Astrocyte (in vitro differentiated cells and primary cell): ENCODE data around the gene ACACA. TPM values are rescaled to one million over a fixed set of nuclear protein-coding genes. Genes with fewer than 3 reads are reported as not detected.

Experiments used
- DNase-seq: peaks from one replicate; pipeline ENCODE4 v3.0.0-alpha.2; 2010; ENCODE audit warnings: low read depth
- FAIRE-seq: peaks from 2 replicates; lab custom pipeline; 2011; peaks lifted over from hg19 to GRCh38; lab: Jason Lieb, UNC
- H2AFZ ChIP-seq: 2 replicates; pipeline ENCODE4 v1.6.0; 2012; ENCODE audit warnings: low read depth, low read length, inconsistent platforms
- H3K27ac ChIP-seq: 2 replicates; pipeline ENCODE4 v1.5.1; 2011; ENCODE audit warnings: low read depth, low read length, inconsistent platforms
- H3K27me3 ChIP-seq: 2 replicates; pipeline ENCODE4 v1.6.0; 2011; ENCODE audit warnings: low read length, inconsistent platforms; ENCODE audit not compliant: insufficient read depth
- H3K36me3 ChIP-seq: 2 replicates; pipeline ENCODE4 v1.5.1; 2011; ENCODE audit warnings: low read length, inconsistent platforms; ENCODE audit not compliant: insufficient read depth
- H3K4me1 ChIP-seq: 2 replicates; pipeline ENCODE4 v1.5.1; 2011; ENCODE audit warnings: low read length, inconsistent platforms; ENCODE audit not compliant: insufficient read depth
- H3K4me2 ChIP-seq: 2 replicates; pipeline ENCODE4 v1.6.0; 2012; ENCODE audit warnings: low read length, inconsistent platforms
- H3K4me3 ChIP-seq: 2 replicates; pipeline ENCODE4 v1.5.1; 2011; ENCODE audit warnings: low read depth, mild to moderate bottlenecking, low read length, inconsistent platforms; ENCODE audit not compliant: insufficient read depth
- H3K79me2 ChIP-seq: 2 replicates; pipeline ENCODE4 v1.6.0; 2012; ENCODE audit warnings: mild to moderate bottlenecking, low read length, inconsistent platforms; ENCODE audit not compliant: insufficient read depth
- H3K9ac ChIP-seq: 2 replicates; pipeline ENCODE4 v1.6.0; 2012; ENCODE audit warnings: mild to moderate bottlenecking, low read length, inconsistent platforms
- H3K9me3 ChIP-seq: 2 replicates; pipeline ENCODE4 v1.5.1; 2012; ENCODE audit warnings: low read depth, mild to moderate bottlenecking, low read length, inconsistent platforms; ENCODE audit not compliant: insufficient read depth
- H4K20me1 ChIP-seq: 2 replicates; pipeline ENCODE4 v1.6.0; 2012; ENCODE audit warnings: low read length, inconsistent platforms; ENCODE audit not compliant: insufficient read depth
- H3K27ac Mint-ChIP-seq: one replicate; pipeline ENCODE4 v1.8.0; 2021; ENCODE audit warnings: mild to moderate bottlenecking, mixed read lengths; ENCODE audit not compliant: unreplicated experiment
- H3K27me3 Mint-ChIP-seq: one replicate; pipeline ENCODE4 v1.8.0; 2021; ENCODE audit warnings: low read depth, mixed read lengths; ENCODE audit not compliant: unreplicated experiment
- H3K36me3 Mint-ChIP-seq: one replicate; pipeline ENCODE4 v1.8.0; 2021; ENCODE audit warnings: low read depth, mixed read lengths; ENCODE audit not compliant: unreplicated experiment
- H3K4me1 Mint-ChIP-seq: one replicate; pipeline ENCODE4 v1.8.0; 2021; ENCODE audit warnings: low read depth, mixed read lengths; ENCODE audit not compliant: unreplicated experiment
- H3K4me3 Mint-ChIP-seq: one replicate; pipeline ENCODE4 v1.8.0; 2021; ENCODE audit warnings: mild to moderate bottlenecking, moderate library complexity, mixed read lengths; ENCODE audit not compliant: unreplicated experiment
- H3K9me3 Mint-ChIP-seq: one replicate; pipeline ENCODE4 v1.8.0; 2021; ENCODE audit warnings: mild to moderate bottlenecking, mixed read lengths; ENCODE audit not compliant: unreplicated experiment
- EZH2 ChIP-seq: IDR thresholded peaks from 2 replicates; pipeline ENCODE4 v1.6.1; 2012; ENCODE audit warnings: mild to moderate bottlenecking, low read length, inconsistent platforms; ENCODE audit not compliant: insufficient read depth
- total RNA-seq: library from RNA; stranded (reverse); gene quantifications from 2 replicates; pipeline ENCODE4 v1.2.1, GENCODE V29; 2021
- TF ChIP-seq, protein P1 (sequence below): IDR thresholded peaks from 2 replicates; pipeline ENCODE4 v1.5.1; 2011; ENCODE audit warnings: low read depth, mild to moderate bottlenecking, inconsistent platforms, low read length, moderate library complexity; ENCODE audit not compliant: insufficient read depth

ACACA gene
- total RNA-seq, 1 donor from 2014 or later: 88.3 TPM

- H3K27ac Mint-ChIP-seq: no peak overlapping the region
- TF ChIP-seq EZH2: no peak
- TF ChIP-seq, protein P1, sequence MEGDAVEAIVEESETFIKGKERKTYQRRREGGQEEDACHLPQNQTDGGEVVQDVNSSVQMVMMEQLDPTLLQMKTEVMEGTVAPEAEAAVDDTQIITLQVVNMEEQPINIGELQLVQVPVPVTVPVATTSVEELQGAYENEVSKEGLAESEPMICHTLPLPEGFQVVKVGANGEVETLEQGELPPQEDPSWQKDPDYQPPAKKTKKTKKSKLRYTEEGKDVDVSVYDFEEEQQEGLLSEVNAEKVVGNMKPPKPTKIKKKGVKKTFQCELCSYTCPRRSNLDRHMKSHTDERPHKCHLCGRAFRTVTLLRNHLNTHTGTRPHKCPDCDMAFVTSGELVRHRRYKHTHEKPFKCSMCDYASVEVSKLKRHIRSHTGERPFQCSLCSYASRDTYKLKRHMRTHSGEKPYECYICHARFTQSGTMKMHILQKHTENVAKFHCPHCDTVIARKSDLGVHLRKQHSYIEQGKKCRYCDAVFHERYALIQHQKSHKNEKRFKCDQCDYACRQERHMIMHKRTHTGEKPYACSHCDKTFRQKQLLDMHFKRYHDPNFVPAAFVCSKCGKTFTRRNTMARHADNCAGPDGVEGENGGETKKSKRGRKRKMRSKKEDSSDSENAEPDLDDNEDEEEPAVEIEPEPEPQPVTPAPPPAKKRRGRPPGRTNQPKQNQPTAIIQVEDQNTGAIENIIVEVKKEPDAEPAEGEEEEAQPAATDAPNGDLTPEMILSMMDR: no peak
- no peak overlapping the region for H3K4me3 Mint-ChIP-seq
- Histone ChIP-seq H3K4me3 (no peak overlapping the region), H2AFZ (no peak overlapping the region), H3K4me1 (no peaks in the 10 kb centered on the region), H3K79me2 (no peaks in the 10 kb centered on the region), H3K4me2 (no peak overlapping the region), H4K20me1 (no peaks in the 10 kb centered on the region), H3K36me3 (no peaks in the 10 kb centered on the region), H3K27ac (no peak overlapping the region), H3K9ac (no peak overlapping the region), H3K9me3 (no peaks in the 10 kb centered on the region), H3K27me3 (no peaks in the 10 kb centered on the region)
- FAIRE-seq: no peak
- no peak for DNase-seq
- no peaks in the 10 kb centered on the region for H3K9me3 Mint-ChIP-seq
- H3K36me3 Mint-ChIP-seq: no peaks in the 10 kb centered on the region
- H3K27me3 Mint-ChIP-seq: no peaks in the 10 kb centered on the region
- H3K4me1 Mint-ChIP-seq: peaks cover 11% of the 10 kb centered on the region
These were observed 235.7 kb downstream of the ACACA start for GRCh38 chr17:37170881-37171425.

GRCh38 chr17:37168731-37169353 is 237.8 kb downstream of the ACACA start:
- H3K27ac ChIP-seq: no peak overlapping the region
- H3K4me1 ChIP-seq: no peaks in the 10 kb centered on the region
- DNase-seq (no peak), FAIRE-seq (no peak)
- H3K79me2 ChIP-seq: no peaks in the 10 kb centered on the region
- Mint-ChIP-seq H3K4me3 (no peak overlapping the region), H3K27ac (no peak overlapping the region), H3K9me3 (no peaks in the 10 kb centered on the region), H3K36me3 (no peaks in the 10 kb centered on the region), H3K27me3 (no peaks in the 10 kb centered on the region), H3K4me1 (peaks cover 11% of the 10 kb centered on the region)
- H3K9me3 ChIP-seq: no peaks in the 10 kb centered on the region
- H3K4me3 ChIP-seq: no peak overlapping the region
- peaks cover 3% of the 10 kb centered on the region for H4K20me1 ChIP-seq
- H3K27me3 ChIP-seq: no peaks in the 10 kb centered on the region
- H3K9ac ChIP-seq: no peak overlapping the region
- no peaks in the 10 kb centered on the region for H3K36me3 ChIP-seq
- TF ChIP-seq EZH2: no peak
- TF ChIP-seq, protein P1: no peak
- no peak overlapping the region for H3K4me2 ChIP-seq
- H2AFZ ChIP-seq: no peak overlapping the region

DNA sequence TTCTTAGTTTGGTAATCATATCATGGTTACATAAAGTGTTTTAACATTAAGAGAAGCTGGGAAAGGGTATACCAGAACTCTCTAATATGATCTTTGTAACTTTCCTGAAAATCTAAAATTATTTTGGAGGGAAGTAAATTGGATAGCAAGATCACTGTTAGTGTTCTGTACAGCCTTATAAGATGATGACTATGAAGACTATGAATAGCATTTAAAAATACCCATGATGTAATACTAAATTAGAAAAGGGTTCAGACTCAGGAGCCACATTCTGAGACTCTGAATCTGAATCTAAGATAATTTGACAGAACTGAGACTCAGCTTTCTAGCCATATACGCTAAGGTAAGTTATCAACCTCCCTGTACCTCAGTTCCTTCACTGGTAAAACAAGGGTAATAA is 238.9 kb downstream of the ACACA start:
- H3K36me3 ChIP-seq: no peaks in the 10 kb centered on the region
- peaks cover 11% of the 10 kb centered on the region for H3K4me1 Mint-ChIP-seq
- H3K4me3 Mint-ChIP-seq: no peak overlapping the region
- no peaks in the 10 kb centered on the region for H3K27me3 ChIP-seq
- H3K9me3 ChIP-seq: no peaks in the 10 kb centered on the region
- H4K20me1 ChIP-seq: peaks cover 8% of the 10 kb centered on the region
- H3K27me3 Mint-ChIP-seq: no peaks in the 10 kb centered on the region
- no peak for DNase-seq
- no peaks in the 10 kb centered on the region for H3K79me2 ChIP-seq
- no peak overlapping the region for H3K4me2 ChIP-seq
- no peak overlapping the region for H3K27ac Mint-ChIP-seq
- H3K36me3 Mint-ChIP-seq: peaks cover 2% of the 10 kb centered on the region
- H3K9ac ChIP-seq: no peak overlapping the region
- no peak for TF ChIP-seq EZH2
- TF ChIP-seq, protein P1: no peak
- H3K4me3 ChIP-seq: no peak overlapping the region
- no peaks in the 10 kb centered on the region for H3K9me3 Mint-ChIP-seq
- no peak for FAIRE-seq
- no peak overlapping the region for H3K27ac ChIP-seq
- no peak overlapping the region for H2AFZ ChIP-seq
- no peaks in the 10 kb centered on the region for H3K4me1 ChIP-seq
